ENCODE results near the gene FBXW4. TPM values are rescaled to one million over a fixed set of nuclear protein-coding genes. Genes with fewer than 3 reads are reported as not detected.

Gene FBXW4
- total RNA-seq, 1 donor = 35.2 TPM

GRCh38 chr10:101676565-101676964 lies 18.4 kb downstream of the FBXW4 start:
- H3K4me3 ChIP-seq (ENCODE audit: low read depth, low read length) = no peak overlapping the region
- no peak for TF ChIP-seq CTCF (IDR thresholded peaks at IDR 0.05; ENCODE audit: insufficient read depth, low read length)

GRCh38 chr10:101675115-101675514 lies 19.9 kb downstream of the FBXW4 start:
- no peak for TF ChIP-seq CTCF (IDR thresholded peaks at IDR 0.05; ENCODE audit: insufficient read depth, low read length)
- no peak for DNase-seq (ENCODE audit: low read depth)
- H3K4me3 ChIP-seq (ENCODE audit: low read depth, low read length) = no peak overlapping the region

More at GRCh38 chr10:101676565-101676964, 18.4 kb downstream of the FBXW4 start:
- no peak for DNase-seq (ENCODE audit: low read depth)

GRCh38 chr10:101672536-101672935 lies 22.4 kb downstream of the FBXW4 start:
- TF ChIP-seq CTCF (IDR thresholded peaks at IDR 0.05; ENCODE audit: insufficient read depth, low read length) = no peak
- no peak for DNase-seq (ENCODE audit: low read depth)
- no peak overlapping the region for H3K4me3 ChIP-seq (ENCODE audit: low read depth, low read length)

- H3K4me3 ChIP-seq (ENCODE audit: low read depth, low read length) = no peak overlapping the region
- TF ChIP-seq CTCF (IDR thresholded peaks at IDR 0.05; ENCODE audit: insufficient read depth, low read length) = no peak
- no peak for DNase-seq (ENCODE audit: low read depth)
Observed at GRCh38 chr10:101671453-101671852, 23.5 kb downstream of the FBXW4 start.

GRCh38 chr10:101670635-101671034 lies 24.3 kb downstream of the FBXW4 start:
- DNase-seq (ENCODE audit: low read depth) = no peak
- H3K4me3 ChIP-seq (ENCODE audit: low read depth, low read length) = no peak overlapping the region
- no peak for TF ChIP-seq CTCF (IDR thresholded peaks at IDR 0.05; ENCODE audit: insufficient read depth, low read length)

GRCh38 chr10:101669181-101669580 lies 25.8 kb downstream of the FBXW4 start:
- TF ChIP-seq CTCF (IDR thresholded peaks at IDR 0.05; ENCODE audit: insufficient read depth, low read length) = no peak
- DNase-seq (ENCODE audit: low read depth) = no peak

GRCh38 chr10:101668566-101668965 lies 26.4 kb downstream of the FBXW4 start:
- no peak for TF ChIP-seq CTCF (IDR thresholded peaks at IDR 0.05; ENCODE audit: insufficient read depth, low read length)
- DNase-seq (ENCODE audit: low read depth) = no peak
- H3K4me3 ChIP-seq (ENCODE audit: low read depth, low read length) = no peak overlapping the region

More at GRCh38 chr10:101669181-101669580, 25.8 kb downstream of the FBXW4 start:
- no peak overlapping the region for H3K4me3 ChIP-seq (ENCODE audit: low read depth, low read length)
